ENCODE results near the gene HOXB1.

HOXB1 gene

DNA sequence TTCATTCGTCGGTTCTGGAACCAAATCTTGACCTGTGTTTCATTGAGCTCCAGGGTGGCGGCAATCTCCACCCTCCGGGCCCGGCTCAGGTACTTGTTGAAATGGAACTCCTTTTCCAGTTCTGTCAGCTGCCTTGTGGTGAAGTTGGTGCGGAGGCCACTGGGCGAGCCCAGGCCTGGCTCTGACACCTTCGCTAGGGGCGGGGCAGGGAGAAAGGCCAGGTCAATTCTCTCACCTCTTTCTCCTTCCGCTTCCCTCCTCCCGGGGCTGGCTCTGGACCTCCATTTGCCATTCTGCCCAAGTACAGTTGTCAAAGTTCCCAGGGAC, 1.2 kb downstream of the HOXB1 start:
- Histone ChIP-seq H3K27me3 (ENCODE audit: insufficient read depth, insufficient read length) (peaks cover 69% of the 10 kb centered on the region), H3K4me3 (ENCODE audit: insufficient read length, low read depth) (no peak overlapping the region)

GRCh38 chr17:48528936-48529682, 1.7 kb downstream of the HOXB1 start:
- Histone ChIP-seq H3K4me1 (ENCODE audit: insufficient read depth, insufficient read length) (peaks cover 28% of the 10 kb centered on the region), H3K27me3 (ENCODE audit: insufficient read depth, insufficient read length) (peaks cover 74% of the 10 kb centered on the region)

More for the DNA sequence above, 1.2 kb downstream of the HOXB1 start:
- peaks cover 28% of the 10 kb centered on the region for H3K4me1 ChIP-seq (ENCODE audit: insufficient read depth, insufficient read length)
- H3K9ac ChIP-seq (ENCODE audit: insufficient read length, low read depth), result no peak overlapping the region
- H3K36me3 ChIP-seq (ENCODE audit: insufficient read depth, insufficient read length, low read length), result no peaks in the 10 kb centered on the region
- no peak for DNase-seq (ENCODE audit: low read depth, low spot score)
- H3K9me3 ChIP-seq (ENCODE audit: insufficient read depth, low read length), result no peaks in the 10 kb centered on the region
- no peak for TF ChIP-seq ZNF274 (IDR thresholded peaks at IDR 0.05; ENCODE audit: low read depth, low read length)
- TF ChIP-seq SUZ12 (IDR thresholded peaks at IDR 0.05; ENCODE audit: extremely low read depth, insufficient read depth, insufficient read length), result no peak
- no peak for TF ChIP-seq YY1 (IDR thresholded peaks at IDR 0.05; ENCODE audit: insufficient read depth, insufficient read length)

DNA sequence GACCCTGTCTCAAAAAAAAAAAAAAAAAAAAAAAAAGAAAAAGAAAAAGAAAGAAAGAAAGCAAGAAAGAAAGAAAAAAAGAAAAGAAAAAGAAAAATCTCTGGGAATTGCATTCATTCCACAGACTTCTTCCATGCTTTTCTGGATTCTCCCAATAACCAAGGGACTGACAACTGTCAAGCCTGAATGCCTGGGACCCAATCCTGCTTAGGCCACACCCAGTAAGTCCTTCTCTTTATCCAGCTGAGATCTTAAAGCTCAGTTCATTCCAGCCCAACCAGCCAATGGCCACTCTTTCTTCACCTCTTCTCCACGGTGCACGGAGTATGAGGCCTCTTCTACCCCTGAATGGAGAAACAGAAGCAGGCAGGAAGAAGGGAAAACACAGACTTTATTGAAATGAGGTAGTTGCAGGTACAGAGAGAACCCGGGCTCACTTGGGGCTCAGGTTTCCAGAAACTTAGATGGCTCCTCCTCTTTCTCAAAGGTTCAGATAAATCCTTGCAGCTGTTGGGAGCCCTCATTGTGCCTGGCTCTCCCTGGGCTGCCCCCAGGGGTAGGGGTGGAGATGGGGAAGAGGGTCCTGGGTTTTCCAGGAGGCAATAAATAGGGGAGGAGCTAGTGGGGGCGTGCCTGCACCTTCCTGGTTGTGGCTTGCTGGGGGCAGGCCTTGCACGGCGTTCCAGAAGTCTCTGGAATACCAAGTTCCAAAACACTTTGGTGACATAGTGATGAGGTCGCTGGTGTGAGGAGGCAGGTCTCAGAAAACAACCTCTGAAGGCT, 2.5 kb downstream of the HOXB1 start:
- DNase-seq (ENCODE audit: low read depth, low spot score), result no peak
- no peak overlapping the region for H3K9ac ChIP-seq (ENCODE audit: insufficient read length, low read depth)
- H3K4me3 ChIP-seq (ENCODE audit: insufficient read length, low read depth), result no peak overlapping the region
- peaks cover 28% of the 10 kb centered on the region for H3K4me1 ChIP-seq (ENCODE audit: insufficient read depth, insufficient read length)
- H3K36me3 ChIP-seq (ENCODE audit: insufficient read depth, insufficient read length, low read length), result no peaks in the 10 kb centered on the region
- no peaks in the 10 kb centered on the region for H3K9me3 ChIP-seq (ENCODE audit: insufficient read depth, low read length)
- H3K27me3 ChIP-seq (ENCODE audit: insufficient read depth, insufficient read length), result peaks cover 82% of the 10 kb centered on the region
- TF ChIP-seq YY1 (IDR thresholded peaks at IDR 0.05; ENCODE audit: insufficient read depth, insufficient read length) (no peak), ZNF274 (IDR thresholded peaks at IDR 0.05; ENCODE audit: low read depth, low read length) (no peak), SUZ12 (IDR thresholded peaks at IDR 0.05; ENCODE audit: extremely low read depth, insufficient read depth, insufficient read length) (no peak)

More at GRCh38 chr17:48528936-48529682, 1.7 kb downstream of the HOXB1 start:
- H3K9ac ChIP-seq (ENCODE audit: insufficient read length, low read depth), result no peak overlapping the region
- no peak overlapping the region for H3K4me3 ChIP-seq (ENCODE audit: insufficient read length, low read depth)
- DNase-seq (ENCODE audit: low read depth, low spot score), result no peak
- H3K36me3 ChIP-seq (ENCODE audit: insufficient read depth, insufficient read length, low read length), result no peaks in the 10 kb centered on the region
- no peaks in the 10 kb centered on the region for H3K9me3 ChIP-seq (ENCODE audit: insufficient read depth, low read length)
- TF ChIP-seq YY1 (IDR thresholded peaks at IDR 0.05; ENCODE audit: insufficient read depth, insufficient read length) (no peak), SUZ12 (IDR thresholded peaks at IDR 0.05; ENCODE audit: extremely low read depth, insufficient read depth, insufficient read length) (no peak), ZNF274 (IDR thresholded peaks at IDR 0.05; ENCODE audit: low read depth, low read length) (no peak)

GRCh38 chr17:48527547-48527932, 3.3 kb downstream of the HOXB1 start:
- Histone ChIP-seq H3K4me3 (ENCODE audit: insufficient read length, low read depth) (peak overlapping the region; percentile 9), H3K4me1 (ENCODE audit: insufficient read depth, insufficient read length) (peaks cover 25% of the 10 kb centered on the region), H3K36me3 (ENCODE audit: insufficient read depth, insufficient read length, low read length) (no peaks in the 10 kb centered on the region), H3K9ac (ENCODE audit: insufficient read length, low read depth) (peak overlapping the region; percentile 18), H3K9me3 (ENCODE audit: insufficient read depth, low read length) (no peaks in the 10 kb centered on the region), H3K27me3 (ENCODE audit: insufficient read depth, insufficient read length) (peaks cover 85% of the 10 kb centered on the region)
- no peak for TF ChIP-seq YY1 (IDR thresholded peaks at IDR 0.05; ENCODE audit: insufficient read depth, insufficient read length)
- TF ChIP-seq SUZ12 (IDR thresholded peaks at IDR 0.05; ENCODE audit: extremely low read depth, insufficient read depth, insufficient read length), result no peak
- no peak for DNase-seq (ENCODE audit: low read depth, low spot score)

- Histone ChIP-seq H3K4me1 (ENCODE audit: insufficient read depth, insufficient read length) (peaks cover 20% of the 10 kb centered on the region), H3K27me3 (ENCODE audit: insufficient read depth, insufficient read length) (peaks cover 82% of the 10 kb centered on the region), H3K9me3 (ENCODE audit: insufficient read depth, low read length) (no peaks in the 10 kb centered on the region), H3K4me3 (ENCODE audit: insufficient read length, low read depth) (peak overlapping the region; percentile 9), H3K36me3 (ENCODE audit: insufficient read depth, insufficient read length, low read length) (no peaks in the 10 kb centered on the region), H3K9ac (ENCODE audit: insufficient read length, low read depth) (peak overlapping the region; percentile 65)
- DNase-seq (ENCODE audit: low read depth, low spot score), result no peak
- TF ChIP-seq SUZ12 (IDR thresholded peaks at IDR 0.05; ENCODE audit: extremely low read depth, insufficient read depth, insufficient read length), result no peak
- no peak for TF ChIP-seq YY1 (IDR thresholded peaks at IDR 0.05; ENCODE audit: insufficient read depth, insufficient read length)
- TF ChIP-seq ZNF274 (IDR thresholded peaks at IDR 0.05; ENCODE audit: low read depth, low read length), result no peak
Measured at GRCh38 chr17:48526608-48527546, 3.9 kb downstream of the HOXB1 start.

- H3K27me3 ChIP-seq (ENCODE audit: insufficient read depth, insufficient read length), result peaks cover 53% of the 10 kb centered on the region
- no peak overlapping the region for H3K9ac ChIP-seq (ENCODE audit: insufficient read length, low read depth)
- H3K4me1 ChIP-seq (ENCODE audit: insufficient read depth, insufficient read length), result peaks cover 8% of the 10 kb centered on the region
- H3K36me3 ChIP-seq (ENCODE audit: insufficient read depth, insufficient read length, low read length), result no peaks in the 10 kb centered on the region
- H3K4me3 ChIP-seq (ENCODE audit: insufficient read length, low read depth), result no peak overlapping the region
- DNase-seq (ENCODE audit: low read depth, low spot score), result no peak
- TF ChIP-seq ZNF274 (IDR thresholded peaks at IDR 0.05; ENCODE audit: low read depth, low read length), result no peak
- no peak for TF ChIP-seq YY1 (IDR thresholded peaks at IDR 0.05; ENCODE audit: insufficient read depth, insufficient read length)
- no peak for TF ChIP-seq SUZ12 (IDR thresholded peaks at IDR 0.05; ENCODE audit: extremely low read depth, insufficient read depth, insufficient read length)
- no peaks in the 10 kb centered on the region for H3K9me3 ChIP-seq (ENCODE audit: insufficient read depth, low read length)
Measured at GRCh38 chr17:48523010-48523409, 7.8 kb downstream of the HOXB1 start.

Measured in NT2/D1 (cell line).